H9 (cell line): Measurements from ENCODE around the gene CCDC190. TPM values are rescaled to one million over a fixed set of nuclear protein-coding genes. Genes with fewer than 3 reads are reported as not detected.

ENCODE experiments used
- DNase-seq: peaks from one replicate; pipeline ENCODE4 v3.0.0-alpha.2; 2017
- H2AFZ ChIP-seq: one replicate; pipeline ENCODE4 v1.6.1; 2013; ENCODE audit warnings: mild to moderate bottlenecking, low read length, control low read depth, moderate library complexity
- H2AK5ac ChIP-seq: 2 replicates; pipeline ENCODE4 v1.6.1; 2013; ENCODE audit warnings: low read length, control low read depth, mixed read lengths; ENCODE audit not compliant: insufficient read length
- H2BK120ac ChIP-seq: one replicate; pipeline ENCODE4 v1.6.1; 2013; ENCODE audit warnings: low read depth, mild to moderate bottlenecking, low read length, control low read depth, inconsistent platforms; ENCODE audit not compliant: poor library complexity, severe bottlenecking
- H2BK12ac ChIP-seq: 2 replicates; pipeline ENCODE4 v1.6.1; 2013; ENCODE audit warnings: low read length, control low read depth, mixed read lengths, low read depth; ENCODE audit not compliant: insufficient read length
- H2BK15ac ChIP-seq: 2 replicates; pipeline ENCODE4 v1.6.1; 2013; ENCODE audit warnings: low read depth, low read length, control low read depth
- H2BK20ac ChIP-seq: one replicate; pipeline ENCODE4 v1.6.1; 2013; ENCODE audit warnings: low read depth, mild to moderate bottlenecking, low read length, control low read depth, inconsistent platforms; ENCODE audit not compliant: poor library complexity, severe bottlenecking
- H2BK5ac ChIP-seq: 2 replicates; pipeline ENCODE4 v1.6.1; 2013; ENCODE audit warnings: low read length, control low read depth, mixed read lengths; ENCODE audit not compliant: insufficient read length
- H3K14ac ChIP-seq: 2 replicates; pipeline ENCODE4 v1.6.1; 2013; ENCODE audit warnings: low read length, control low read depth; ENCODE audit not compliant: insufficient read depth
- H3K18ac ChIP-seq: 2 replicates; pipeline ENCODE4 v1.6.1; 2013; ENCODE audit warnings: low read depth, mild to moderate bottlenecking, mixed read lengths, low read length, control low read depth; ENCODE audit not compliant: insufficient read length
- H3K23ac ChIP-seq: 2 replicates; pipeline ENCODE4 v1.6.1; 2013; ENCODE audit warnings: low read length, control low read depth, mixed read lengths, low read depth; ENCODE audit not compliant: insufficient read length
- H3K23me2 ChIP-seq: 2 replicates; pipeline ENCODE4 v1.6.1; 2013; ENCODE audit warnings: low read depth, mild to moderate bottlenecking, mixed read lengths, low read length, control low read depth; ENCODE audit not compliant: insufficient read length, poor library complexity, severe bottlenecking
- H3K27ac ChIP-seq: 2 replicates; pipeline ENCODE4 v1.5.1; 2013; ENCODE audit warnings: low read length, control low read depth, mixed read lengths, low read depth; ENCODE audit not compliant: insufficient read length
- H3K27me3 ChIP-seq: 2 replicates; pipeline ENCODE4 v1.6.1; 2013; ENCODE audit warnings: low read length, control low read depth, inconsistent platforms; ENCODE audit not compliant: insufficient read depth
- H3K4ac ChIP-seq: 2 replicates; pipeline ENCODE4 v1.6.1; 2013; ENCODE audit warnings: low read depth, mild to moderate bottlenecking, control low read depth, inconsistent platforms, low read length, moderate library complexity
- H3K4me1 ChIP-seq: 2 replicates; pipeline ENCODE4 v1.6.1; 2013; ENCODE audit warnings: low read length, control low read depth, inconsistent platforms; ENCODE audit not compliant: insufficient read depth
- H3K4me2 ChIP-seq: 2 replicates; pipeline ENCODE4 v1.6.1; 2013; ENCODE audit warnings: low read length, control low read depth, mixed read lengths; ENCODE audit not compliant: insufficient read length, insufficient read depth
- H3K56ac ChIP-seq: 2 replicates; pipeline ENCODE4 v1.6.1; 2013; ENCODE audit warnings: low read depth, mild to moderate bottlenecking, mixed read lengths, low read length, control low read depth; ENCODE audit not compliant: insufficient read length
- H3K79me1 ChIP-seq: 2 replicates; pipeline ENCODE4 v1.6.1; 2013; ENCODE audit warnings: low read depth, mild to moderate bottlenecking, moderate library complexity, low read length, control low read depth, inconsistent platforms; ENCODE audit not compliant: insufficient read depth, poor library complexity, severe bottlenecking
- H3K79me2 ChIP-seq: 2 replicates; pipeline ENCODE4 v1.6.1; 2013; ENCODE audit warnings: low read length, control low read depth, inconsistent platforms; ENCODE audit not compliant: insufficient read depth
- H3K9ac ChIP-seq: 2 replicates; pipeline ENCODE4 v1.6.1; 2013; ENCODE audit warnings: low read length, control low read depth, mixed read lengths; ENCODE audit not compliant: insufficient read length; ENCODE audit errors: extremely low read depth
- H3K9me3 ChIP-seq: one replicate; pipeline ENCODE4 v1.6.1; 2013; ENCODE audit warnings: low read depth, low read length, inconsistent platforms; ENCODE audit not compliant: control insufficient read depth
- H3T11ph ChIP-seq: one replicate; pipeline ENCODE4 v1.6.1; 2013; ENCODE audit warnings: mild to moderate bottlenecking, low read length, control low read depth, inconsistent platforms
- H4K20me1 ChIP-seq: one replicate; pipeline ENCODE4 v1.6.1; 2013; ENCODE audit not compliant: control insufficient read depth, insufficient read length, insufficient read depth
- H4K5ac ChIP-seq: 2 replicates; pipeline ENCODE4 v1.6.1; 2013; ENCODE audit warnings: low read depth, mild to moderate bottlenecking, mixed read lengths, low read length, control low read depth; ENCODE audit not compliant: insufficient read length
- H4K8ac ChIP-seq: replicated peaks from 2 replicates; pipeline ENCODE4 v1.6.1; 2013; ENCODE audit warnings: low read length, control low read depth, mixed read lengths, low read depth; ENCODE audit not compliant: insufficient read length
- H4K91ac ChIP-seq: 2 replicates; pipeline ENCODE4 v1.6.1; 2013; ENCODE audit warnings: low read depth, mild to moderate bottlenecking, moderate library complexity, mixed read lengths, low read length, control low read depth; ENCODE audit not compliant: insufficient read length
- H3K27ac Mint-ChIP-seq, 3 experiments: 2 replicates in 2 of 3; 3 replicates in 1 of 3; pipeline ENCODE4 v1.8.0; 2020 to 2021; ENCODE audit warnings: mixed read lengths in 3 of 3, mild to moderate bottlenecking in 1 of 3, moderate library complexity in 1 of 3
- H3K27me3 Mint-ChIP-seq: 2 replicates; pipeline ENCODE4 v1.8.0; 2021; ENCODE audit warnings: low read depth, mild to moderate bottlenecking, moderate library complexity, mixed read lengths
- H3K36me3 Mint-ChIP-seq, 3 experiments: 2 replicates in 2 of 3; 3 replicates in 1 of 3; pipeline ENCODE4 v1.8.0; 2020 to 2021; ENCODE audit warnings: low read depth in 3 of 3, mixed read lengths in 3 of 3; ENCODE audit not compliant: insufficient read depth in 1 of 3
- H3K4me1 Mint-ChIP-seq, 2 experiments: 2 replicates each; pipeline ENCODE4 v1.8.0; 2020; ENCODE audit warnings: mixed read lengths in 2 of 2
- H3K4me3 Mint-ChIP-seq, 2 experiments: 2 replicates in 1 of 2; 3 replicates in 1 of 2; pipeline ENCODE4 v1.8.0; 2020 to 2021; ENCODE audit warnings: mild to moderate bottlenecking in 2 of 2, mixed read lengths in 2 of 2, moderate library complexity in 1 of 2
- H3K9me3 Mint-ChIP-seq, 2 experiments: 2 replicates in 1 of 2; 3 replicates in 1 of 2; pipeline ENCODE4 v1.8.0; 2020; ENCODE audit warnings: mild to moderate bottlenecking in 2 of 2, mixed read lengths in 2 of 2, moderate library complexity in 1 of 2
- CTCF ChIP-seq: fragments of 200-600 bp; sonication (generic); conservative IDR thresholded peaks from 3 replicates; pipeline ENCODE4 v1.8.0; 2021; ENCODE audit warnings: antibody characterized with exemption, mild to moderate bottlenecking
- whole genome bisulfite sequencing: extraction: QIAGEN DNeasy Blood & Tissue Kit; methylation state at CpG from one replicate; pipeline ENCODE4 v1.1.7; 2013; ENCODE audit warnings: missing lambda C conversion rate, low lambda C conversion rate, mixed read lengths; ENCODE audit not compliant: insufficient read length; ENCODE audit errors: extremely low coverage; 5-methylcytosine and 5-hydroxymethylcytosine counted together
- total RNA-seq: library from RNA; stranded (reverse); gene quantifications from 2 replicates; pipeline ENCODE4 v1.2.1, GENCODE V29; 2021

CCDC190 gene
- total RNA-seq, 1 experiment from 2014 or later = not detected

GRCh38 chr1:162882248-162882674 lies 21.3 kb upstream of the CCDC190 start:
- Histone ChIP-seq H3K23me2 (no peaks in the 10 kb centered on the region), H3K27ac (no peak overlapping the region), H3K4me1 (no peaks in the 10 kb centered on the region), H2BK12ac (no peak overlapping the region), H4K8ac (no peak overlapping the region), H3K56ac (no peak overlapping the region), H4K5ac (no peak overlapping the region), H2BK15ac (no peak overlapping the region), H3K14ac (no peak overlapping the region), H3T11ph (no peak overlapping the region), H3K18ac (no peak overlapping the region), H3K4ac (no peak overlapping the region), H3K9me3 (no peaks in the 10 kb centered on the region), H2BK5ac (no peak overlapping the region), H3K4me2 (no peak overlapping the region), H3K27me3 (no peaks in the 10 kb centered on the region), H2BK120ac (no peak overlapping the region), H3K9ac (no peak overlapping the region), H2BK20ac (no peak overlapping the region), H2AK5ac (no peak overlapping the region), H2AFZ (no peak overlapping the region), H3K79me2 (no peaks in the 10 kb centered on the region), H4K91ac (no peak overlapping the region), H3K79me1 (no peaks in the 10 kb centered on the region), H4K20me1 (no peaks in the 10 kb centered on the region), H3K23ac (no peak overlapping the region)
- no peak overlapping the region for H3K4me3 Mint-ChIP-seq
- no peak for DNase-seq
- no peak for TF ChIP-seq CTCF
- no CpG with 5 or more reads among the region's 5 CpGs for WGBS
- no peaks in the 10 kb centered on the region for H3K36me3 Mint-ChIP-seq
- H3K27ac Mint-ChIP-seq = no peak overlapping the region
- no peaks in the 10 kb centered on the region for H3K27me3 Mint-ChIP-seq
- no peaks in the 10 kb centered on the region for H3K9me3 Mint-ChIP-seq
- no peaks in the 10 kb centered on the region; a peak in 1 of 4 replicates for H3K4me1 Mint-ChIP-seq
